GM10266 (cell line): ENCODE data around the gene SPESP1.

Experiments used
- DNase-seq: peaks from one replicate; pipeline ENCODE4 v3.0.0; 2012; ENCODE audit errors: extremely low spot score
- CTCF ChIP-seq: IDR thresholded peaks from 2 replicates; pipeline ENCODE4 v1.5.1; 2012; ENCODE audit warnings: mild to moderate bottlenecking, low read depth; ENCODE audit not compliant: control insufficient read depth, insufficient read depth; ENCODE audit errors: missing control alignments

The SPESP1 gene

GRCh38 chr15:68990992-68991500 lies 60.7 kb downstream of the SPESP1 start:
- TF ChIP-seq CTCF = no peak
- no peak for DNase-seq

- no peak for TF ChIP-seq CTCF
- no peak for DNase-seq
Measured at GRCh38 chr15:68991723-68992122, 61.4 kb downstream of the SPESP1 start.

GRCh38 chr15:68992696-68993095 lies 62.4 kb downstream of the SPESP1 start:
- DNase-seq = no peak
- TF ChIP-seq CTCF = no peak

GRCh38 chr15:68993276-68993675 lies 63.0 kb downstream of the SPESP1 start:
- no peak for TF ChIP-seq CTCF
- DNase-seq = no peak

- TF ChIP-seq CTCF = no peak
- DNase-seq = no peak
Measured at GRCh38 chr15:68994149-68994548, 63.8 kb downstream of the SPESP1 start.

GRCh38 chr15:68994981-68995761 lies 64.8 kb downstream of the SPESP1 start:
- no peak for TF ChIP-seq CTCF
- no peak for DNase-seq
